GM12872 (cell line): Measurements from ENCODE around the gene MTRR.

Source experiments
- TF ChIP-seq, protein P1 (sequence below): IDR thresholded peaks from 3 replicates; pipeline ENCODE4 v1.5.1; 2011; ENCODE audit warnings: low read depth, mild to moderate bottlenecking, low read length, moderate library complexity; ENCODE audit not compliant: insufficient read depth

MTRR gene

DNA sequence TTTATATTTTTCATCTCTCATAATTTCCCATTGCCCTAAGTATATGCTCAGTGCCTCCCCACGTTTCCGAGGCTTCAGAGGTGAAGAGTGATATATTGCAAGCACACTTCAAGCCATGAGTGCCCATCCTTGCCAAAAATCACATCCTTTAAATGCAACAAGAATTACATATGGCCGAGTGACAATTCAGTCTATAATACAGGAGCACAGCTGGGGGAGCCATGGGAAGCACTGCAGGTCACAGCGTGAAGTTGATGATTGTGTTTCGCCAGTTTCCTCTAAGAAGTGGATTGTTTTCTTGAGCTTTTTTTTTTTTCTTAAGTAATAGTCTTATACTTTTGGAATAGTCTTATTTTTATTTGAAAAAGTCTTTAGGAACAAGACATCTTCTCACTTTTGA is 61.1 kb downstream of the MTRR start:
- TF ChIP-seq, protein P1, sequence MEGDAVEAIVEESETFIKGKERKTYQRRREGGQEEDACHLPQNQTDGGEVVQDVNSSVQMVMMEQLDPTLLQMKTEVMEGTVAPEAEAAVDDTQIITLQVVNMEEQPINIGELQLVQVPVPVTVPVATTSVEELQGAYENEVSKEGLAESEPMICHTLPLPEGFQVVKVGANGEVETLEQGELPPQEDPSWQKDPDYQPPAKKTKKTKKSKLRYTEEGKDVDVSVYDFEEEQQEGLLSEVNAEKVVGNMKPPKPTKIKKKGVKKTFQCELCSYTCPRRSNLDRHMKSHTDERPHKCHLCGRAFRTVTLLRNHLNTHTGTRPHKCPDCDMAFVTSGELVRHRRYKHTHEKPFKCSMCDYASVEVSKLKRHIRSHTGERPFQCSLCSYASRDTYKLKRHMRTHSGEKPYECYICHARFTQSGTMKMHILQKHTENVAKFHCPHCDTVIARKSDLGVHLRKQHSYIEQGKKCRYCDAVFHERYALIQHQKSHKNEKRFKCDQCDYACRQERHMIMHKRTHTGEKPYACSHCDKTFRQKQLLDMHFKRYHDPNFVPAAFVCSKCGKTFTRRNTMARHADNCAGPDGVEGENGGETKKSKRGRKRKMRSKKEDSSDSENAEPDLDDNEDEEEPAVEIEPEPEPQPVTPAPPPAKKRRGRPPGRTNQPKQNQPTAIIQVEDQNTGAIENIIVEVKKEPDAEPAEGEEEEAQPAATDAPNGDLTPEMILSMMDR = no peak

DNA sequence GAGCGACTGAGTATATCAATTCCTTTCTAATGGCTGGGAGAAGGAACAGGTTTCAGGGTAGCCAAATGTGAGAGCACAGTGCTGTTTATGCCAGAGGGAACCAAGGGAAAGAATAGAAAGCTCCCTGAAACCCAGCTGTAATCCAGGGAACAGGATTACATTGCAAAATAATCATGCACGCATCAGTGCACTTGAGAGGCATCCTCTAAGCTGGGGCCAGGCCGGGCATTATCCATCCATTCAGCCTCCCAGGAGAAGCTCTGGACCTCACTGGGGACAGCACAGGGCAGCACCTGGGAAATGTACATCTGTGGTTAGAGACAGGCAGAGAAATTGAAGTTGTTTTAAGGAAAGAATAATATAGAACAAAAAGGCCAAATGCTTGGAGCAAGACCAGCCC is 72.7 kb downstream of the MTRR start:
- TF ChIP-seq, protein P1 = no peak

DNA sequence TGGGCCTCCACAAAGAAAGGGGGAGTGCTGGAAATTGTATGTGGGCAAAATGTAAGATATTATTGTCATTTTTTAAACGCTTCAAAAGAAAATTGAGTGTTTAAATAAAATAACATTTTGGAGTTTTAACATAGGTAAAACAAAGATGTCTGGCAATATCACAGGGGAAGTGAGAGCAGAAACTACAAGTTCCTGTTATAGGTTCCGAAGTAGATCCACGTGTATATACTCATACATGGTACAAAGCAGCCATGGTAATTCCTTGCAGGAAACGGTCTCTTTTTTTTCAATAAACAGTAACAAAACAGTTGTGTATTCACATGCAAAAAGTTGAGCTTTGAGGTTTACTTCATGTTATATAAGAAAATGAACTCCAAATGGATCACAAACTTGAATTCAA is 78.4 kb downstream of the MTRR start:
- TF ChIP-seq, protein P1 = no peak
